Measurements from ENCODE around the gene LY6G6D. TPM values are rescaled to one million over a fixed set of nuclear protein-coding genes. Genes with fewer than 3 reads are reported as not detected.

LY6G6D gene
- total and polyA plus RNA-seq, 2 donors (not counting 1 experiment from before 2014, with no cell fraction given), result not detected

DNA sequence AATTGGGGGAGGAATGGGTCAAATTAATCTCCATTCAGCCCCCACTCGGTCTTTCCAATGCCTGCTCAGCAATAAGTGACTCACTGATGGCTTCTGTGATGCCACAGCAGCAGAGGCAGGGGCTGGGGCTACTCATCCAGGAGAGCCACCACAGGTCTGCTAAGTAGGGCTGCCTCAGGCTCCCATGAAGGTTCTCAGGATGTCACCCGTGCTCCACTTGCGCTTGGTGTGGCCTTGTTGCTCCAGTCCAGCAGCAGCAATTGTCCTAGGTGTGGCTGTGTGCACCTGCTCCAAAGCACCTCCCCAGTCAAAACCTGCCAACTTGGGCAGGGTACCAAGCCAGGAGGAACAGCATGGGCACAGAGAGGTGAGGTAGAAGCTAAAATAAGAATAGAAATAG is 7.0 kb downstream of the LY6G6D start:
- no peak for DNase-seq (ENCODE audit: low read depth in 2 of 2)
- peaks cover 3% of the 10 kb centered on the region for H3K27me3 ChIP-seq (ENCODE audit: control insufficient read depth, insufficient read depth, low read length)
- no peak overlapping the region for H3K9ac ChIP-seq (ENCODE audit: insufficient read depth, low read length)
- no peak overlapping the region for H3K4me3 ChIP-seq (replicated peaks in 1 of 4; ENCODE audit: control extremely low read depth in 1 of 4, insufficient read depth in 1 of 4, low read depth in 3 of 4, low read length in 4 of 4)
- H3K79me2 ChIP-seq (ENCODE audit: control insufficient read depth, insufficient read depth, low read length), result no peaks in the 10 kb centered on the region
- H3K4me2 ChIP-seq (ENCODE audit: extremely low read depth, insufficient read depth, low read length), result no peak overlapping the region
- no peak overlapping the region for H3K27ac ChIP-seq (ENCODE audit: insufficient read depth, low read length)
- H4K20me1 ChIP-seq (ENCODE audit: control insufficient read depth, extremely low read depth, insufficient read depth, low read length), result no peaks in the 10 kb centered on the region
- TF ChIP-seq CTCF (conservative IDR thresholded peaks at IDR 0.05 in 1 of 2, IDR thresholded peaks at IDR 0.05 in 1 of 2; ENCODE audit: low read depth in 1 of 2, low read length in 2 of 2) (no peak), EZH2 (IDR thresholded peaks at IDR 0.05; ENCODE audit: low read length, missing control alignments) (no peak)
- H3K36me3 ChIP-seq (ENCODE audit: control insufficient read depth, insufficient read depth, low read length), result peaks cover 6% of the 10 kb centered on the region
- no peaks in the 10 kb centered on the region for H3K4me1 ChIP-seq (ENCODE audit: control insufficient read depth, extremely low read depth, insufficient read depth, low read length)
- H3K9me3 ChIP-seq (ENCODE audit: control insufficient read depth, insufficient read depth, low read depth, low read length), result no peaks in the 10 kb centered on the region
- H2AFZ ChIP-seq (ENCODE audit: low read length), result no peak overlapping the region

GRCh38 chr6:31723245-31723979 is 8.3 kb downstream of the LY6G6D start, which contains the start of gene MPIG6B:
MPIG6B (plus strand) TSS chr6:31723373; CDS start chr6:31723384, 11 bp downstream.
- Histone ChIP-seq H3K9me3 (ENCODE audit: control insufficient read depth, insufficient read depth, low read depth, low read length) (no peaks in the 10 kb centered on the region), H2AFZ (ENCODE audit: low read length) (no peak within 1 kb of the TSS), H3K36me3 (ENCODE audit: control insufficient read depth, insufficient read depth, low read length) (peaks cover 9% of the 10 kb centered on the region), H4K20me1 (ENCODE audit: control insufficient read depth, extremely low read depth, insufficient read depth, low read length) (no peaks in the 10 kb centered on the region), H3K9ac (ENCODE audit: insufficient read depth, low read length) (no peak within 1 kb of the TSS), H3K27ac (ENCODE audit: insufficient read depth, low read length) (no peak within 1 kb of the TSS), H3K27me3 (ENCODE audit: control insufficient read depth, insufficient read depth, low read length) (no peaks in the 10 kb centered on the region), H3K79me2 (ENCODE audit: control insufficient read depth, insufficient read depth, low read length) (no peaks in the 10 kb centered on the region), H3K4me1 (ENCODE audit: control insufficient read depth, extremely low read depth, insufficient read depth, low read length) (no peaks in the 10 kb centered on the region), H3K4me2 (ENCODE audit: extremely low read depth, insufficient read depth, low read length) (no peak within 1 kb of the TSS), H3K4me3 (replicated peaks in 1 of 4; ENCODE audit: control extremely low read depth in 1 of 4, insufficient read depth in 1 of 4, low read depth in 3 of 4, low read length in 4 of 4) (no peak within 1 kb of the TSS)
- TF ChIP-seq EZH2 (IDR thresholded peaks at IDR 0.05; ENCODE audit: low read length, missing control alignments) (no peak), CTCF (conservative IDR thresholded peaks at IDR 0.05 in 1 of 2, IDR thresholded peaks at IDR 0.05 in 1 of 2; ENCODE audit: low read depth in 1 of 2, low read length in 2 of 2) (no peak)
- no peak for DNase-seq (ENCODE audit: low read depth in 2 of 2)

DNA sequence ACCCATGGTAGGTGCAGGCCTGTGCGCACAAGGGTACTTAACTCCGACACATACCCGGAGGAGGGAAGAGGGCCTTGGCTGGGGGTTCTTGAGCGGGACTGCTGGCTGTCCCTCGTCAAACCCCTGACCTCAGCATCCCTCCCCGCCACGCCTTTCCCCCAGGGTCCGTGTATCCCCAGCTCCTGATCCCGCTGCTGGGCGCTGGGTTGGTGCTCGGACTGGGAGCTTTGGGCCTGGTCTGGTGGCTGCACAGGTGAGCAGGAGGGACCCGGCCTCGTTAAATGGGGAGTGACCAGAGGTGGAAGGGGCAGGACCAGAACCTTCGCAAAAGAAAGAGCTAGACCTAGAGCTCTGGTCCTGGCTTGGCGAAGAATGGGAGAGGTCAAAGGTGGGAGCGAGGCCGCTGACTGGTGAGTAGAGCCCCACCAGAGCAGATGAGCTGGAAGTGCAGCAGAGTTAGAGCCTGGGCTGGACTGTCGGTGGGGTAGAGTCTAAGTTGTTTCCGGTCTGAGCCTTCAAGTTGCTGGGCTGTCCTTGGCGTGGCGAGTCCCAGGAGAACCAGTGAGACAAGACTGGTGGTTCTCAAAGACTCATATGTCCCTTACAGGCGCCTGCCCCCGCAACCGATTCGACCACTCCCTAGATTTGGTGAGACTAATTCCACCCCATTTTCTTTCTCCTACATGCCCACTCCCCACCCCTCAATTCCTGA is 9.0 kb downstream of the LY6G6D start:
- no peak overlapping the region for H2AFZ ChIP-seq (ENCODE audit: low read length)
- peaks cover 6% of the 10 kb centered on the region for H3K79me2 ChIP-seq (ENCODE audit: control insufficient read depth, insufficient read depth, low read length)
- H4K20me1 ChIP-seq (ENCODE audit: control insufficient read depth, extremely low read depth, insufficient read depth, low read length), result no peaks in the 10 kb centered on the region
- H3K9me3 ChIP-seq (ENCODE audit: control insufficient read depth, insufficient read depth, low read depth, low read length), result no peaks in the 10 kb centered on the region
- no peaks in the 10 kb centered on the region for H3K27me3 ChIP-seq (ENCODE audit: control insufficient read depth, insufficient read depth, low read length)
- no peak for TF ChIP-seq CTCF (conservative IDR thresholded peaks at IDR 0.05 in 1 of 2, IDR thresholded peaks at IDR 0.05 in 1 of 2; ENCODE audit: low read depth in 1 of 2, low read length in 2 of 2)
- TF ChIP-seq EZH2 (IDR thresholded peaks at IDR 0.05; ENCODE audit: low read length, missing control alignments), result no peak
- peaks cover 10% of the 10 kb centered on the region for H3K36me3 ChIP-seq (ENCODE audit: control insufficient read depth, insufficient read depth, low read length)
- H3K27ac ChIP-seq (ENCODE audit: insufficient read depth, low read length), result no peak overlapping the region
- DNase-seq (ENCODE audit: low read depth in 2 of 2), result no peak
- H3K4me3 ChIP-seq (replicated peaks in 1 of 4; ENCODE audit: control extremely low read depth in 1 of 4, insufficient read depth in 1 of 4, low read depth in 3 of 4, low read length in 4 of 4), result no peak overlapping the region
- no peak overlapping the region for H3K9ac ChIP-seq (ENCODE audit: insufficient read depth, low read length)
- H3K4me2 ChIP-seq (ENCODE audit: extremely low read depth, insufficient read depth, low read length), result no peak overlapping the region
- peaks cover 5% of the 10 kb centered on the region for H3K4me1 ChIP-seq (ENCODE audit: control insufficient read depth, extremely low read depth, insufficient read depth, low read length)

All from fibroblast of lung (primary cell).